HepG2 (cell line): ENCODE measurements around the gene GNAI2. TPM values are rescaled to one million over a fixed set of nuclear protein-coding genes. Genes with fewer than 3 reads are reported as not detected.

ENCODE experiments used
- ATAD3A ChIP-seq: sonication (generic); formaldehyde crosslinking; IDR thresholded peaks from 2 replicates; pipeline ENCODE4 v1.4.0; 2020; ENCODE audit warnings: missing genetic modification reagents
- CENPX ChIP-seq: sonication (generic); formaldehyde crosslinking; IDR thresholded peaks from 2 replicates; pipeline ENCODE4 v1.9.0; 2021; ENCODE audit warnings: mild to moderate bottlenecking, missing genetic modification reagents, moderate library complexity
- CREB1 ChIP-seq, 2 experiments: fragments of 450-650 bp in 1 of 2; IDR thresholded peaks; 2 replicates each; pipeline ENCODE4 v1.6.1; 2016 to 2017; ENCODE audit warnings: control low read depth in 1 of 2, mild to moderate bottlenecking in 1 of 2, missing compliant biosample characterization in 1 of 2, missing genetic modification characterization in 1 of 2
- HMGA1 ChIP-seq: sonication (generic); formaldehyde crosslinking; conservative IDR thresholded peaks from 2 replicates; pipeline ENCODE4 v1.4.0; 2020; ENCODE audit warnings: missing genetic modification reagents
- HNRNPL ChIP-seq: fragments of 200-400 bp; formaldehyde crosslinking; IDR thresholded peaks from 2 replicates; pipeline ENCODE4 v1.6.1; 2017; ENCODE audit warnings: mild to moderate bottlenecking, low read depth, low read length
- KAT2B ChIP-seq: fragments of 150-350 bp; IDR thresholded peaks from 2 replicates; pipeline ENCODE4 v1.6.1; 2014; ENCODE audit warnings: low read depth, low read length, borderline replicate concordance
- KAT7 ChIP-seq: IDR thresholded peaks from 2 replicates; pipeline ENCODE4 v1.6.1; 2018; ENCODE audit warnings: borderline replicate concordance, missing compliant biosample characterization
- KLF6 ChIP-seq: IDR thresholded peaks from 2 replicates; pipeline ENCODE4 v1.8.0; 2016; ENCODE audit warnings: missing biosample characterization, missing genetic modification reagents
- LBX2 ChIP-seq: sonication (generic); formaldehyde crosslinking; IDR thresholded peaks from 2 replicates; pipeline ENCODE4 v1.5.0; 2020; ENCODE audit warnings: missing genetic modification reagents, mild to moderate bottlenecking, borderline replicate concordance
- MTERF4 ChIP-seq: sonication (generic); formaldehyde crosslinking; IDR thresholded peaks from 2 replicates; pipeline ENCODE4 v1.8.0; 2023; ENCODE audit warnings: mild to moderate bottlenecking, missing genetic modification reagents
- MXI1 ChIP-seq: IDR thresholded peaks from 3 replicates; pipeline ENCODE4 v1.6.1; 2012; ENCODE audit warnings: low read depth, low read length, inconsistent platforms, borderline replicate concordance
- NFRKB ChIP-seq: fragments of 450-650 bp; IDR thresholded peaks from 2 replicates; pipeline ENCODE4 v1.6.1; 2017
- PAXIP1 ChIP-seq: sonication (generic); formaldehyde crosslinking; conservative IDR thresholded peaks from 2 replicates; pipeline ENCODE4 v1.4.0; 2020; ENCODE audit warnings: mild to moderate bottlenecking, missing genetic modification reagents, moderate library complexity
- SETDB1 ChIP-seq: sonication (generic); formaldehyde crosslinking; IDR thresholded peaks from 2 replicates; pipeline ENCODE4 v1.5.1; 2020; ENCODE audit warnings: missing genetic modification reagents, mild to moderate bottlenecking, borderline replicate concordance
- SIX4 ChIP-seq: sonication (generic); formaldehyde crosslinking; IDR thresholded peaks from 2 replicates; pipeline ENCODE4 v1.4.0; 2020; ENCODE audit warnings: missing genetic modification reagents
- TBP ChIP-seq: sonication (generic); formaldehyde crosslinking; IDR thresholded peaks from 2 replicates; pipeline ENCODE4 v1.5.0; 2020; ENCODE audit warnings: missing genetic modification reagents
- ZNF552 ChIP-seq: sonication (generic); formaldehyde crosslinking; IDR thresholded peaks from 2 replicates; pipeline ENCODE4 v1.9.0; 2022; ENCODE audit warnings: missing genetic modification reagents, mild to moderate bottlenecking, borderline replicate concordance
- ZNF558 ChIP-seq: sonication (generic); formaldehyde crosslinking; IDR thresholded peaks from 2 replicates; pipeline ENCODE4 v1.9.0; 2022; ENCODE audit warnings: mild to moderate bottlenecking, missing genetic modification reagents, borderline replicate concordance
- ZNF569 ChIP-seq: sonication (generic); formaldehyde crosslinking; IDR thresholded peaks from 2 replicates; pipeline ENCODE4 v1.5.0; 2020; ENCODE audit warnings: mild to moderate bottlenecking, missing genetic modification reagents, moderate library complexity, borderline replicate concordance
- ZNF7 ChIP-seq: IDR thresholded peaks from 2 replicates; pipeline ENCODE4 v1.6.1; 2016; ENCODE audit warnings: missing biosample characterization, missing genetic modification reagents
- ZNF83 ChIP-seq: sonication (generic); formaldehyde crosslinking; IDR thresholded peaks from 2 replicates; pipeline ENCODE4 v1.4.0; 2020; ENCODE audit warnings: missing genetic modification reagents, mild to moderate bottlenecking, borderline replicate concordance
- polyA plus RNA-seq, 8 experiments: library from polyadenylated mRNA; depleted of rRNA in 3 of 8; stranded (reverse) in 7 of 8; unstranded in 1 of 8; fragments of >200 nt; fragmentation: Illumina TruSeq in 4 of 8; extraction: Trizol in 4 of 8; gene quantifications; 2 replicates each; pipeline versions ENCODE4 v1.2.1 to v1.2.3, GENCODE V29; 2011 to 2016; ENCODE audit warnings: low read depth in 4 of 8, missing spikeins in 1 of 8, mixed read lengths in 1 of 8; ENCODE audit not compliant: insufficient read depth in 1 of 8
- total RNA-seq, 5 experiments: library from RNA; depleted of rRNA; stranded (reverse); fragments of >200 nt; fragmentation: Illumina TruSeq; extraction: Trizol; gene quantifications; 2 replicates each; pipeline ENCODE4 v1.2.3, GENCODE V29; 2016; ENCODE audit warnings: low read depth in 1 of 5
- TF ChIP-seq, protein P1 (sequence below): sonication (generic); formaldehyde crosslinking; IDR thresholded peaks from 2 replicates; pipeline ENCODE4 v1.5.1; 2020; ENCODE audit warnings: missing genetic modification reagents, mild to moderate bottlenecking, borderline replicate concordance
- TF ChIP-seq, protein P2 (sequence below): sonication (generic); formaldehyde crosslinking; IDR thresholded peaks from 2 replicates; pipeline ENCODE4 v1.5.0; 2020; ENCODE audit warnings: missing genetic modification reagents

The GNAI2 gene
- total and polyA plus RNA-seq, 2 of the 13 experiments (the other 11 are each of a cell fraction or from before 2014, with no cell fraction given), result 51.1 to 66.2 TPM

- TF ChIP-seq PAXIP1 (CRISPR knock-in tag) (peak; percentile 51), MTERF4 (CRISPR knock-in tag) (0 out of 2 replicates have a peak, but pooled peaks have one; percentile 32), ZNF7 (CRISPR knock-in tag) (no peak), KAT7 (CRISPR knock-in tag) (no peak), MXI1 (peak; percentile 89; the same call in 2 of the 3 replicates), ZNF558 (CRISPR knock-in tag) (peak; percentile 64; the same call in 1 of the 2 replicates), KLF6 (CRISPR knock-in tag) (0 out of 2 replicates have a peak, but pooled peaks have one; percentile 10), ZNF83 (CRISPR knock-in tag) (no peak), NFRKB (no peak), SETDB1 (CRISPR knock-in tag) (no peak), CENPX (CRISPR knock-in tag) (no peak), ATAD3A (CRISPR knock-in tag) (no peak), LBX2 (no peak), ZNF569 (CRISPR knock-in tag) (no peak), SIX4 (CRISPR knock-in tag) (0 out of 2 replicates have a peak, but pooled peaks have one; percentile 13), TBP (peak; percentile 99; the same call in 1 of the 2 replicates), ZNF552 (CRISPR knock-in tag) (peak; percentile 66; the same call in 1 of the 2 replicates), HNRNPL (no peak; the same call in 1 of the 2 replicates), HMGA1 (CRISPR knock-in tag) (no peak), KAT2B (no peak), CREB1 (IDR thresholded peaks at IDR 0.05) (peak; percentile 94), CREB1 (CRISPR knock-in tag; IDR thresholded peaks at IDR 0.05) (peak; percentile 96)
- TF ChIP-seq, protein P1, sequence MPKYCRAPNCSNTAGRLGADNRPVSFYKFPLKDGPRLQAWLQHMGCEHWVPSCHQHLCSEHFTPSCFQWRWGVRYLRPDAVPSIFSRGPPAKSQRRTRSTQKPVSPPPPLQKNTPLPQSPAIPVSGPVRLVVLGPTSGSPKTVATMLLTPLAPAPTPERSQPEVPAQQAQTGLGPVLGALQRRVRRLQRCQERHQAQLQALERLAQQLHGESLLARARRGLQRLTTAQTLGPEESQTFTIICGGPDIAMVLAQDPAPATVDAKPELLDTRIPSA (CRISPR knock-in tag), result no peak
- TF ChIP-seq, protein P2, sequence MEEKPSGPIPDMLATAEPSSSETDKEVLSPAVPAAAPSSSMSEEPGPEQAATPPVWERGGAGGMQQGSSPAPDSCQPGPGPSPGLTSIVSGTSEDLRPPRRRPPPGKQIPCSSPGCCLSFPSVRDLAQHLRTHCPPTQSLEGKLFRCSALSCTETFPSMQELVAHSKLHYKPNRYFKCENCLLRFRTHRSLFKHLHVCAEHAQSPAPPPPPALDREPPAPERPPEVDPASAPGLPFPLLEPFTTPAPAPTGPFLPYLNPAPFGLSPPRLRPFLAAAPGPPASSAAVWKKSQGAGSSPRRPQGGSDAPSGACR (CRISPR knock-in tag), result no peak
These were observed 56.4 kb downstream of the GNAI2 start, which contains the start of gene IFRD2 (continued) for GRCh38 chr3:50292159-50293078.
